RKO (cell line): ENCODE measurements around the gene CELSR1.
A peak's percentile ranks its signal among the peaks of the same experiment; 100 is the strongest.

Experiments
- DNase-seq: peaks from one replicate; pipeline ENCODE4 v3.0.0-alpha.2; 2016; ENCODE audit warnings: low spot score

Gene CELSR1

DNA sequence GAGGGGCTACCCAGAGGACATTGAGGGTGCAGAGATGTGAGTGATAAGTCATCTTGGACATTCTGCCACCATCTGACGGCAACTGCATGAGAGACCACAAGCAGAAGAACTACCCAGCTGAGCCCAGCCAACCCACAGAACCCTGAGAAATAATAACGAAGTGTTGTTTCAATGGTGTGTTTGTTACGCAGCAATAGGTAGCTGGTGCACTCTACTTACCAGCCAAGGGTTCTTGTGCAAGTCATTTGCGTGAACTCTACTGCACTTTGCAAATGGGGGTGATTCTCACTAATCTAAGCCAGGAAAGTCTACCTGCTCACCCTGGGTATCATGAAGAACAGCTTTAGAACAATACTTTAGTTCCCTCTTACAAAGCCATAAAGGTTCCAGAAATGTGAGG lies 15.8 kb upstream of the CELSR1 start:
- no peak for DNase-seq

DNA sequence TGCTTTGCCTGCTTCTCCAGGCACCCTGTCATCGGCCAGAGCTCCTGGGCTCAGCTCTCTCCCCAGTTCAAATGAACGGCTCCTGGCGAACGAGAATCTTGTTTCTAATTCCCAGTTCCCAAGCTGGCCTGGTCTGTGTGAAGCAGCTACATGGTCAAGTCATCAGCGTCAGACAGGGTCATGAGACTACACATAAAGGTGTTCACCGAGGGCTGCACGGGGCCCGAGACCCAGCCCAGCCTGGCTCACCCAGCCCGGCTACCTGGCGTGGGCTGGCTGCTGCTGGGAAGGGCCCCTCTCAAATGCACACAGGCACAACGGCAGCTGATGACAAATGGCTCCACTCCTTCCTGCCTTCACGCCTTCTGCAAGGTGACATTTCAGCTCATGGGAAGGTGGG lies 14.6 kb upstream of the CELSR1 start:
- DNase-seq, result no peak

GRCh38 chr22:46551321-46551720 lies 13.9 kb upstream of the CELSR1 start:
- no peak for DNase-seq

- DNase-seq, result no peak
Observed at GRCh38 chr22:46549971-46550641, 12.7 kb upstream of the CELSR1 start.

GRCh38 chr22:46549563-46549840 lies 12.1 kb upstream of the CELSR1 start:
- DNase-seq, result no peak

DNA sequence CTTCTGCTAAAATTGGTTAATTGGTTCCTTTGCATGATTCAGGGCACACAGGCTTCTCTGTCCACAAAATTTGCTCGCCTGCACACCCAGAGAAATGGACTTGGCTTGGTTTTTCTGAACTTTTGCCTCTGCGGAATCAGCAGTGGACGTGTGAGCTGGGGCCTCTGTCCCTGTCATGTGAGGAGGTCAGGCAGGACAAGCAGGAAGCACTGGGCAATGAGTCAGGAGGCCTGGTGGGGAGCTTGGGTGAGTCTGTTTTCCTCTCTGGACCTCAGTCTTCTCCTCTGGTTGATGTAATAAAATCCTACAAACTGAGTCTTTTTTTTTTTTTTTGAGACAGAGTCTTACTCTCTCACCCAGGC lies 10.4 kb upstream of the CELSR1 start:
- peak; percentile 61 for DNase-seq

DNA sequence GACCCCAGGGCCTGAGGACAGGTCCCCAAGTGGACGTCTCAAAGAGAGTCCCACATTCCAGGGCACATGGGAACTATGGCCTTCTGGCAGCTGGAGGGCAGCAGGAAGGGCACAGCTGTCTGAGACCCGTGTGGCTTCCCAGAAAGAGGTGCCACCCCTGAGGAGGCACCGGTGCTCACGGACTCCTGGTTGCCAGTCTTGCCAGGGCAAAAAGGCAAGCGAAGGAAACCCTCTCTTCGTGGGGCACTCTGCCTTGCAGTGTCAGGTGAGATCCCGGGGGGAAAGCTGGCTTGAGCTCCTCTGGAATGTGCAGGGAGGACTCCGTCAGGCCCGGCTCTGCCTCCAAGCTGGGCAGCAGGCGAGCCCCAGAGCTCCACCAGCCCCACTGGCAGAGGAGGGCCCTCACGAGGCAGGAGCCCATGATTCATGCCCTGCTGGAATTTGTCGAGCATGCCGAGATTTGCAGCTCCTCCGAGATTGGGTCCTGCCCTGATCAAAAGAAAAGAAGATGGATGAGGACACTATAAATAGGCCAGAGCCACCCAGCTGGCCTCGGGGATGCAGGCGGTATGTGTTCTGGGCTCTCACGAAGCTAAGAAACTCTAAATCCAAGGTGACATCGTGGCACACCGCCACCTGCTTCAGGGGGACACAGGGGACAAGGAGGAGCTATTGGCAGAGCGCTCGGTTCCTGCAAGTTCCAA lies 9.9 kb upstream of the CELSR1 start:
- DNase-seq, result no peak

DNA sequence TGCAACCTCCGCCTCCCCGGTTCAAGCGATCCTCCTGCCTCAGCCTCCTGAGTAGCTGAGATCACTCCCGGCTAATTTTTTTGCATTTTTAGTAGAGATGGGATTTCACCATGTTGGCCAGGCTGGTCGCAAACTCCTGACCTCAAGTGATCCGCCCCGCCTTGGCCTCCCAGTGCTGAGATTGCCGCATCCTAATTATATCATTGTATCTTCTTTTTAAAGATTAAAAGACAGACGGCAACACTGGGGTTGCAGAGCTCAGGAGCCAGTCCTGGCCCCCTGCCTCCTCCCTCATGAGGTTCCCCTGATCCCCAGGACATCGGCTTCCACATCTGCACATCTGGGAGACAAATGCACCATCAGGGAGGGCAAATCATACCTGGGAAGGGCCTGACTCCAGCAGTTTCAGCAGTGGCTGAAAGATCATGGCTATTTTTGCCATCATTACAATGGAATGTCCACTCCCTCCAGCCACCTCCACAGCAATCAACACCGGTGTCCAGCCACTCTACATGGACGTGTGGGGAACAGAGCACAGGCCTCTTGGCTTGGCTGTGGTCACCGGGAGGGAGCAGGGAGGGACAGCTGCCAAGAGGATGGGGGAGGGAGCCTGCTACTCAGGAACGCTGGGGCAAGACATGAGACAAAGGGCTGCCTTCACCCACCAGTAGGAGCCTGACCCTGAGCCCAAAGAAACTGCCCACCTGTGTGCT lies 9.2 kb upstream of the CELSR1 start:
- DNase-seq, result no peak

DNA sequence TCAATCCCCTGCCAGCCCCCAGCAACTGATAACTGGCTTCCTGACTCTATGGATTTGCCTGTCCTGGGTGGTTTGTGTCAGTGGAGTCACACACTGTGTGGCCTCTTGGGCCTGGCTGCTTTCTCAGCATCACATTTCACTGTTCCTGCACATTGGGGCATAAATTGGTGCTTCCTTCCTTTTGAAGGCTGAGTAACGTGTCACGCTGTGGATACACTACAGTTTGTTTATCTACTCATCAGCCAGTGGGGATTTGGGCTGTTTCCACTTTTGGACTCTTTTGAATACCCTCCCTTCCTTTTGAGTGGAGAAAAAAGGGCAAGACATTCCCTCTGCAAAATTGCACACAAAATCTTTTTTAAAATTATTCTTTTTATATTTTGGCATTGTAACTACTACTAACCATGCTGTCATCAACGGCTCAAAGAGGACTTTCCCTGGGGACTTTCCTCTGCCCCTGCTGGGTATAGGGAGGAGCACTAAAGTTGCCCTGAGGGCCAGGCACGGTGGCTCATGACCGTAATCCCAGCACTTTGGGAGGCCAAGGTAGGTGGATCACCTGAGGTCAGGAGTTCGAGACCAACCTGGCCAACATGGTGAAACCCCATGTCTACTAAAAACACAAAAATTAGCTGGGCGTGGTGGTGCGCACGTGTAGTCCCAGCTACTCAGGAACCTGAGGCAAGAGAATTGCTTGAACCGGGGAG lies 7.8 kb upstream of the CELSR1 start:
- DNase-seq, result no peak

DNA sequence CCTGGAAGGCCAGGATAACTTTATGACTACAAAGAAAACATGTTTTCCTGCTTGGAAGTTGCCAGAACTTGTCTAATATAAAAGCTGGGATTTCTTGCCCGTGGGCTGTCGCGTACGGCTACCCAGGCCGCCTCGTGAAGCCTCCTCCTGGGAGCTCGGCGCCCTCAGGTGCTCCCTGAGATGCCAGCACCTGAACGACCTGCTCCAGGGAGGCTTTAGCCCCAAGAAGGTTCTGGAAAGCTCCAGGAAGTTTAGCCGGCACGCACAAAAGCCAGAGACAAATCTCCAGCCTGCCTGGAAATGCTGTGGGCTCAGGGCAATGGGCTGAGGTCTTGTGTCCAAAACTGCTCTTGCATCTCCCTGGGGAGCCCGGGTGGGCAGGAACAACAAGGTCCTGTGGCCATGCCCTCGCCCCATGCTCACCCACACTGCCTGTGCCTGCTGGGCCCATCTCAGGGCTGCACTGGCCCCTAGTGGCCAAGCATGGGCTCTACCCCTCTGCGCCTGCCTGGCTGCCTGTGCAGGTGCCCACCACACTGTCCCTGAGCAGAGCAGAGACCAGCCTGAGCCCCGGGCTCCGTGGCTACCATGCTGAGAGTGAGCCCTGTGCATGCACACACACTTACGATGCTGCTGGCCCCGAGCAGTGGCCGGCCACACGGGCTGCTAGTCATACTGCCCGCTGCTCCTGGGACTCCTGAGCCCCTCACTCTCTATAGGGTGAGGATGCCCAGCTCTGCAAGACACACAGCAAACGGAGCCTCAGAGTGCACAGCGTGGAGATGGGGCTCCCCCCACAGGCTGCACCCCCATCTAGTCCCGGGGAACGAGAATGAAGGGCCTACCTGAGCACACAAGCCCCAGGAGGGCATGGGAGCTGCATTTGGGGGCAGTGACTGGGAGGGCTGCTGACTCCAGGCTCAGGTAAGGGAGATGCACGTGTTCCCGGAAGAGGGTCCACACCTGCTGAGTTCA lies 4.9 kb upstream of the CELSR1 start:
- peak; percentile 73 for DNase-seq

DNA sequence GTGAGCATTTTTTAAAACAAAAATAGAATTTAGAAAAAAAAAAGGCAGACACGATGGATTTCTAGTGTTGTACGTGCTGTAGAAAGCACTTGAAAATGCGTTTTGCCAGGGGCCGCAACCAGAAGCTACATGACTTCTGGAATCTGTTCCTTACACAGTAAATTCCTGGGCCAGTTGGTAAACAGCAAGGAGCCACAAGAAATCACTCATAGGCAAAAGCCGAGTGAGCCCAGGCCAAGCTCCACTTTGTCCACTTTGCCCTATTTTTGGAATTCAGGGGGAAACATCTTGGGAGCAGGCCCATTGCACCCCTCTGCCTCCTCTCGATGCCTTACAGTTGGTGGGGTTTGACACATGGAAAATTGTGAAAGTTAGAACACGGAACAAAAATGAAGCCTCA lies 4.1 kb upstream of the CELSR1 start:
- no peak for DNase-seq

GRCh38 chr22:46540874-46541273 lies 3.5 kb upstream of the CELSR1 start:
- no peak for DNase-seq

GRCh38 chr22:46539169-46539568 lies 1.7 kb upstream of the CELSR1 start:
- DNase-seq, result no peak

- peak; percentile 49 for DNase-seq
Observed at GRCh38 chr22:46538814-46539160, 1.4 kb upstream of the CELSR1 start.

DNA sequence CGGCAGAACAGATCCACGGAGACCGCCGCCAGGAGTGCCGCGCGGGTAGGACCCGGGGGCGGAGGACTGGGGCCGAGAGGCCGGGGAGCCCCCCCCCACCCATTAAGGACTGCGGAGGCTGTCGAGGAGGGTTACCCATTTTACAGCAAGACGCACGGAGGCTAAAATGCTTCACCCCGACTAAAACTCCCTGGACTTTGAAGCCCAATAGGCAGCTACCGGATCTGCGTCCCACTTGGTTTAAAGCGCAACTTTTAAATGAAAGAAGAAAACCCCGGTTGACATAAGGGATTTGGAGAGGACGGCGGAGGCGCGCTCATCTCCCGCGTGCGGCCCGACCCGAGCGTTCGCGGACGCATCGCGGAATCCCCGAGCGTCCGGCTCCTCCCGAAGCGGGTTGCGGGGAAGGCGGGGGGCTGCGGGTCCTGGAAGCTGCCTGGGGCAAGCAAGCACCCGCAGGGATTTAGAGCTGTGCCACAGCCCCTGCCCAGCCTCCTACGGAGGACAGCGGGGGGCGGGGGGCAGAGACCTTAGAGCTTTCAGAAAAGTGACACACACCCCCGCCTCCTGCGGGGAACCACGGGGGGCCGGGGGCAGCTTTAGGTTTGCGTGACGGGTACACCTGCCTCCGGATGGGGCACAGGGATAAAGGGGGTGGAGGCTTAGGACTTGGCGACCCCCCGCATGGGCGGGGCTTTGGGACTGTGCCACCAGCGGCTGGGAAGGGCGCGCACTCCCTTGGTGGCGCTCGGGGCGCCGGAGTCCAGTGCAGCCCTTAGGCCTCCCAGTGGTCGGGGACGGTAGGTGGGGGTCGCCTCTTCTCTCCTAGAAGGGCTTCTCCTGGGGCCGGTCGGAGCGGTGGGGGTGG lies 760 bp upstream of the CELSR1 start:
- DNase-seq, result no peak

GRCh38 chr22:46536537-46537224 lies 739 bp downstream of the CELSR1 start:
- no peak for DNase-seq

GRCh38 chr22:46535876-46536536 lies 1.4 kb downstream of the CELSR1 start:
- DNase-seq, result no peak

DNA sequence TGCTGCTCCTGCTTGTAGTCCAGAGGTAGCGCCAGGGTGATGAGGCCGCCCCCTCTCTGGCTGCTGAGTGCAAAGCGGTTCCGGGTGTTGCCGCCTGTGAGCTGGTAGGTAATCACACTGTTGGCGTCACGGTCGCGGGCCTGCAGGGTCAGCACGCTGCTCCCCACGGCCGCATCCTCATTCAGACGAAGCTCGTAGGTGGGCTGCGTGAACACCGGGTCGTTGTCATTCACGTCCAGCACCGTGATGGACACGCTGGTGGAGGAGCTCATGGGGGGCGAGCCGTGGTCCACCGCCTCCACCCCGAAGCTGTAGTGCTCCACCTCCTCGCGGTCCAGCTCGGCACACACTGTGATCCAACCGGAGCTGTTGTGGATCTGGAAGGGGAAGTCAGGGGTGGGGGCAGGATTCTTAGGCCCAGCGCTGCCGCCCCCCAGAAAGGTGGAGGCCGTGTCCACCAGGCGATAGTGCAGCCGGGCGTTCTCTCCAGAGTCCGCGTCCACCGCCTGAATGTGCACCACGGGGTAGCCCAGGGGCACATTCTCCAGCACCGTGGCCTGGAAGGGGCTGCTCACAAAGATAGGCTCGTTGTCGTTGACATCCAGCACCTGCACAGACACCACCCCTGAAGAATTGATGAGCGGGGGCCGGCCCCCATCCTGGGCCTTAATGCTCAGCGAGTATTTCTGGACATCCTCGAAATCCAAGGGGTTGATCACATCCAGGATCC lies 2.4 kb downstream of the CELSR1 start:
- DNase-seq, result no peak

DNA sequence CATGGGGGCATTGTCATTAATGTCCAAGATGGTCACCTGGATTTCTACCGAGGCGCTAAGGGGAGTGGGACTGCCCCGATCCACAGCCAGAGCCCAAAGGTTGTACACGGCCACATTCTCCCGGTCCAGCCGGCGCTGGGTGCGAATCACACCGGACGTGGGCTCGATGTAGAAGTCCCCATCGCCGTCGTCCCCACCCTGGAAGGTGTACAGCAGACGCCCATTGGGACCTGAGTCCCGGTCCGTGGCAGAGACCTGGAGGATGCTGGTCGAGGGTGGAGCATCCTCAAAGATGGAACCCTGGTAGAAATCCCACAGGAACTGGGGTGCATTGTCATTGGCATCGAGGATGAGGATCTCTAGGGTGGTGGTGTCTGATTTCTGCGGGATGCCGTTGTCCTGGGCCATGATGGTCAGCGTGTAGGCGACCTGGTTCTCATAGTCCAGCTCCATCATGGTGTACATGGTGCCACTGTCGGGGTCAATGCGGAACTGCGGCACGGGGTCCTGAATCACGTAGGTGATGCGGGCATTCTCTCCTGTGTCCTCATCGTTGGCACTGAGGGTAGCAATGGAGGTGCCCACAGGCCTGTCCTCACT lies 3.1 kb downstream of the CELSR1 start:
- no peak for DNase-seq
